SU-DHL-6 (cell line): ENCODE results near the gene GSK3A.

ENCODE experiments used
- EZH2phosphoT487 ChIP-seq: fragments of 200-600 bp; sonication (generic), shearing (Covaris generic); conservative IDR thresholded peaks from 2 replicates; pipeline ENCODE4 v1.6.1; 2018; ENCODE audit warnings: mild to moderate bottlenecking, antibody characterized with exemption, low read length, moderate library complexity, mixed read lengths
- TF ChIP-seq, protein P1 (sequence below): fragments of 200-600 bp; sonication (generic); IDR thresholded peaks from one replicate; pipeline ENCODE4 v1.5.1; 2017; ENCODE audit warnings: antibody characterized with exemption, mild to moderate bottlenecking, low read length, moderate library complexity; ENCODE audit not compliant: insufficient read depth, poor library complexity, severe bottlenecking

DNA sequence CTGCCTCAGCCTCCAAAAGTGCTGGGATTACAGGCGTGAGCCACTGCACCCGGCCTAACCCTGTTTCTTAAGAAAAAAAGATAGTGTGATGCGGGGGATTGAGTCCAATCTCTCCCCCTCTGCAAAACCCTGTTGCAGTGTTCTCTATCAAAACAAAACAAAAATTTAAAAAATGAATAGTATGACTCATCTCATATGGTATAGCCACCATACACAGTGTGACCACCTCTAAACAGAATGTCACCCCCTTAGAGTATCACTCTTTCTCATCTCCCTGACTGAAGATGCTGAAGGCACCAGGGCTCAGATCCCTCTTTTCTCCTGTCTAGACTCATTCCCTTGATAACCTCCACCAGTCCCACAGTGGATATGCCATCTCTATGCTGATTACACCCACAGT lies 19.4 kb upstream of the GSK3A start:
- TF ChIP-seq, protein P1, sequence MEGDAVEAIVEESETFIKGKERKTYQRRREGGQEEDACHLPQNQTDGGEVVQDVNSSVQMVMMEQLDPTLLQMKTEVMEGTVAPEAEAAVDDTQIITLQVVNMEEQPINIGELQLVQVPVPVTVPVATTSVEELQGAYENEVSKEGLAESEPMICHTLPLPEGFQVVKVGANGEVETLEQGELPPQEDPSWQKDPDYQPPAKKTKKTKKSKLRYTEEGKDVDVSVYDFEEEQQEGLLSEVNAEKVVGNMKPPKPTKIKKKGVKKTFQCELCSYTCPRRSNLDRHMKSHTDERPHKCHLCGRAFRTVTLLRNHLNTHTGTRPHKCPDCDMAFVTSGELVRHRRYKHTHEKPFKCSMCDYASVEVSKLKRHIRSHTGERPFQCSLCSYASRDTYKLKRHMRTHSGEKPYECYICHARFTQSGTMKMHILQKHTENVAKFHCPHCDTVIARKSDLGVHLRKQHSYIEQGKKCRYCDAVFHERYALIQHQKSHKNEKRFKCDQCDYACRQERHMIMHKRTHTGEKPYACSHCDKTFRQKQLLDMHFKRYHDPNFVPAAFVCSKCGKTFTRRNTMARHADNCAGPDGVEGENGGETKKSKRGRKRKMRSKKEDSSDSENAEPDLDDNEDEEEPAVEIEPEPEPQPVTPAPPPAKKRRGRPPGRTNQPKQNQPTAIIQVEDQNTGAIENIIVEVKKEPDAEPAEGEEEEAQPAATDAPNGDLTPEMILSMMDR: no peak
- no peak for TF ChIP-seq EZH2phosphoT487
